Inferior parietal cortex (tissue), 1 donor: ENCODE measurements around the gene TIAM2.
"Not testable (repeated sequence)": the region's sequence is repeated elsewhere in the genome, so short reads cannot be mapped to it uniquely, and the experiment has no call there.

Experiments
- DNase-seq: peaks from one replicate; pipeline ENCODE4 v3.0.0-alpha.2; 2016; ENCODE audit errors: extremely low spot score

TIAM2 gene

GRCh38 chr6:154991207-154991606 lies 3.9 kb upstream of the TIAM2 start:
- no peak for DNase-seq

GRCh38 chr6:154993026-154993425 lies 2.1 kb upstream of the TIAM2 start:
- no peak for DNase-seq

- no peak for DNase-seq
Observed at GRCh38 chr6:154993710-154994109, 1.4 kb upstream of the TIAM2 start.

- no peak for DNase-seq
Observed at GRCh38 chr6:154994836-154995253, 270 bp upstream of the TIAM2 start.

- DNase-seq, result no peak
Observed at GRCh38 chr6:154996016-154996590, 988 bp downstream of the TIAM2 start.

GRCh38 chr6:154996841-154997311 lies 1.8 kb downstream of the TIAM2 start:
- DNase-seq, result no peak

GRCh38 chr6:154998855-154999254 lies 3.7 kb downstream of the TIAM2 start:
- DNase-seq, result no peak

- no peak for DNase-seq
Observed at GRCh38 chr6:155001482-155001881, 6.4 kb downstream of the TIAM2 start.

- DNase-seq, result no peak
Observed at GRCh38 chr6:155001934-155002333, 6.8 kb downstream of the TIAM2 start.

- DNase-seq, result no peak
Observed at GRCh38 chr6:155003476-155003875, 8.4 kb downstream of the TIAM2 start.

- DNase-seq, result no peak
Observed at GRCh38 chr6:155004017-155004416, 8.9 kb downstream of the TIAM2 start.

- DNase-seq, result no peak
Observed at GRCh38 chr6:155004576-155005372, 9.7 kb downstream of the TIAM2 start.

- DNase-seq, result no peak
Observed at GRCh38 chr6:155008625-155009024, 13.5 kb downstream of the TIAM2 start.

GRCh38 chr6:155010940-155011339 lies 15.8 kb downstream of the TIAM2 start:
- no peak for DNase-seq

- no peak for DNase-seq
Observed at GRCh38 chr6:155011809-155012291, 16.7 kb downstream of the TIAM2 start.

GRCh38 chr6:155013457-155013876 lies 18.4 kb downstream of the TIAM2 start:
- no peak for DNase-seq

- no peak for DNase-seq
Observed at GRCh38 chr6:155014137-155014536, 19.0 kb downstream of the TIAM2 start.

- DNase-seq, result no peak
Observed at GRCh38 chr6:155014670-155015300, 19.7 kb downstream of the TIAM2 start.

GRCh38 chr6:155018415-155018814 lies 23.3 kb downstream of the TIAM2 start:
- DNase-seq, result not testable (repeated sequence)

- DNase-seq, result no peak
Observed at GRCh38 chr6:155021680-155022079, 26.6 kb downstream of the TIAM2 start.

GRCh38 chr6:155022721-155023120 lies 27.6 kb downstream of the TIAM2 start:
- no peak for DNase-seq

GRCh38 chr6:155023717-155024116 lies 28.6 kb downstream of the TIAM2 start:
- no peak for DNase-seq
